Prostate gland (tissue), 2 donors: Measurements from ENCODE around the gene ENPP5.

Source experiments
- CTCF ChIP-seq, 4 experiments: fragments of 200-600 bp in 2 of 4; fragments of 450-650 bp in 2 of 4; sonication (generic) in 2 of 4; IDR thresholded peaks; 1 replicate in 3 of 4; 2 replicates in 1 of 4; pipeline ENCODE4 v1.5.1; 2016 to 2019; ENCODE audit warnings: antibody characterized with exemption in 4 of 4, mild to moderate bottlenecking in 2 of 4, moderate library complexity in 2 of 4
- POLR2A ChIP-seq: fragments of 450-650 bp; IDR thresholded peaks from one replicate; pipeline ENCODE4 v1.6.1; 2016; ENCODE audit warnings: antibody characterized with exemption, mild to moderate bottlenecking
- POLR2AphosphoS5 ChIP-seq: sonication (generic); formaldehyde crosslinking; IDR thresholded peaks from one replicate; pipeline ENCODE4 v1.6.1; 2017; ENCODE audit warnings: antibody characterized with exemption

GRCh38 chr6:46203391-46204177 is 32.8 kb upstream of the ENPP5 start:
- no peak for TF ChIP-seq CTCF (IDR thresholded peaks at IDR 0.05)
- no peak for TF ChIP-seq POLR2AphosphoS5
- no peak for TF ChIP-seq POLR2A
